Measurements from ENCODE around the gene PHLPP1.

PHLPP1 gene

GRCh38 chr18:62678847-62679485 is 36.4 kb upstream of the PHLPP1 start:
- Histone ChIP-seq H3K27ac (ENCODE audit: extremely low read depth, low read depth, low read length) (no peak overlapping the region), H3K4me3 (ENCODE audit: low read depth, low read length) (no peak overlapping the region), H3K36me3 (ENCODE audit: control insufficient read depth in 2 of 2, insufficient read depth in 1 of 2, low read length in 2 of 2) (no peaks in the 10 kb centered on the region), H3K4me1 (ENCODE audit: control insufficient read depth, insufficient read depth, low read length) (no peaks in the 10 kb centered on the region), H3K9me3 (ENCODE audit: control insufficient read depth, insufficient read depth, low read depth, low read length) (no peaks in the 10 kb centered on the region)
- TF ChIP-seq KLF16 (tag by site-specific recombination; IDR thresholded peaks at IDR 0.05), result no peak
- TF ChIP-seq OVOL3 (tag by site-specific recombination; IDR thresholded peaks at IDR 0.05), result no peak
- TF ChIP-seq ZNF324 (tag by site-specific recombination; IDR thresholded peaks at IDR 0.05), result no peak
- TF ChIP-seq ZFP3 (tag by site-specific recombination; IDR thresholded peaks at IDR 0.05; ENCODE audit: low read depth), result no peak
- no peak for TF ChIP-seq ZNF561 (tag by site-specific recombination; IDR thresholded peaks at IDR 0.05; ENCODE audit: borderline replicate concordance)
- no peak for TF ChIP-seq ZSCAN18 (tag by site-specific recombination; IDR thresholded peaks at IDR 0.05)
- no peak for TF ChIP-seq ZNF521 (tag by site-specific recombination; IDR thresholded peaks at IDR 0.05)
- TF ChIP-seq ZNF2 (tag by site-specific recombination; IDR thresholded peaks at IDR 0.05), result no peak
- TF ChIP-seq ZBTB10 (tag by site-specific recombination; IDR thresholded peaks at IDR 0.05), result no peak
- TF ChIP-seq ZNF660 (tag by site-specific recombination; IDR thresholded peaks at IDR 0.05), result no peak
- TF ChIP-seq HOXD13 (CRISPR knock-in tag; IDR thresholded peaks at IDR 0.05; ENCODE audit: borderline replicate concordance), result no peak
- no peak for TF ChIP-seq ZNF37A (tag by site-specific recombination; IDR thresholded peaks at IDR 0.05)
- TF ChIP-seq SP2 (tag by site-specific recombination; IDR thresholded peaks at IDR 0.05), result no peak
- no peak for TF ChIP-seq ZNF302 (tag by site-specific recombination; IDR thresholded peaks at IDR 0.05; ENCODE audit: low read depth)
- TF ChIP-seq ZNF16 (tag by site-specific recombination; IDR thresholded peaks at IDR 0.05; ENCODE audit: low read depth), result no peak
- no peak for TF ChIP-seq ZFP41 (tag by site-specific recombination; IDR thresholded peaks at IDR 0.05; ENCODE audit: borderline replicate concordance)
- TF ChIP-seq ZNF785 (tag by site-specific recombination; IDR thresholded peaks at IDR 0.05), result no peak
- TF ChIP-seq ZNF623 (tag by site-specific recombination; IDR thresholded peaks at IDR 0.05), result no peak
- no peak for TF ChIP-seq REPIN1 (tag by site-specific recombination; IDR thresholded peaks at IDR 0.05; ENCODE audit: low read depth)
- TF ChIP-seq ZNF423 (tag by site-specific recombination; IDR thresholded peaks at IDR 0.05), result no peak
- POLR2A ChIA-PET, result no interaction called here
- CTCF ChIA-PET, result interaction anchor here (1.2 kb wide), 1 partner anchor 280 kb away, joined by 3 read pairs; no protein-coding TSS in a partner anchor

- ChIA-PET POLR2A (no interaction called here), CTCF (no interaction called here)
- no peak for TF ChIP-seq PBX3 (CRISPR knock-in tag; IDR thresholded peaks at IDR 0.05)
- Histone ChIP-seq H3K27ac (ENCODE audit: extremely low read depth, low read depth, low read length) (no peak overlapping the region), H3K36me3 (ENCODE audit: control insufficient read depth in 2 of 2, insufficient read depth in 1 of 2, low read length in 2 of 2) (no peaks in the 10 kb centered on the region), H3K4me3 (ENCODE audit: low read depth, low read length) (no peak overlapping the region), H3K9me3 (ENCODE audit: control insufficient read depth, insufficient read depth, low read depth, low read length) (no peaks in the 10 kb centered on the region), H3K4me1 (ENCODE audit: control insufficient read depth, insufficient read depth, low read length) (no peaks in the 10 kb centered on the region)
These were observed 33.0 kb upstream of the PHLPP1 start for GRCh38 chr18:62682371-62682770.
